OCI-LY1 (cell line): Measurements from ENCODE around the gene TMSB15A.

Experiments used
- CTCF ChIP-seq: fragments of 200-600 bp; sonication (generic), shearing (Covaris generic); IDR thresholded peaks from 2 replicates; pipeline ENCODE4 v1.5.1; 2017; ENCODE audit warnings: mild to moderate bottlenecking, antibody characterized with exemption, low read length, moderate library complexity, mixed read lengths
- EZH2 ChIP-seq: fragments of 200-600 bp; sonication (generic), shearing (Covaris generic); IDR thresholded peaks from 2 replicates; pipeline ENCODE4 v1.8.0; 2017; ENCODE audit warnings: borderline replicate concordance, mixed run types, mild to moderate bottlenecking, antibody characterized with exemption, low read length, moderate library complexity, mixed read lengths

- TF ChIP-seq CTCF: no peak
- TF ChIP-seq EZH2: no peak
These were observed 44.0 kb upstream of the TMSB15A start for GRCh38 chrX:102560423-102561068.
